Left lobe of liver (tissue), 2 donors: ENCODE results near the gene UBC. TPM values are rescaled to one million over a fixed set of nuclear protein-coding genes. Genes with fewer than 3 reads are reported as not detected.
A peak's percentile ranks its signal among the peaks of the same experiment; 100 is the strongest.
"Not testable (repeated sequence)": the region's sequence is repeated elsewhere in the genome, so short reads cannot be mapped to it uniquely, and the experiment has no call there.

Source experiments
- ATAC-seq: fragments of 200-7000 bp; cut with Tn5 transposase; one replicate; pipeline ENCODE4 v1.9.1; 2020; ENCODE audit warnings: mild to moderate bottlenecking, moderate library complexity
- DNase-seq: peaks from one replicate; pipeline ENCODE4 v3.0.0-alpha.2; 2020; ENCODE audit warnings: low spot score
- total RNA-seq: library from RNA; stranded (reverse); gene quantifications from one replicate; pipeline ENCODE4 v1.2.1, GENCODE V29; 2021
- donor health status: DM: no; HTN: no; CAD: no; lungs with moderate emphysema.
- donor health status: DM: no; HTN: yes; CAD: no.

Gene UBC
- total RNA-seq, 1 donor from 2014 or later, result 436 TPM

DNA sequence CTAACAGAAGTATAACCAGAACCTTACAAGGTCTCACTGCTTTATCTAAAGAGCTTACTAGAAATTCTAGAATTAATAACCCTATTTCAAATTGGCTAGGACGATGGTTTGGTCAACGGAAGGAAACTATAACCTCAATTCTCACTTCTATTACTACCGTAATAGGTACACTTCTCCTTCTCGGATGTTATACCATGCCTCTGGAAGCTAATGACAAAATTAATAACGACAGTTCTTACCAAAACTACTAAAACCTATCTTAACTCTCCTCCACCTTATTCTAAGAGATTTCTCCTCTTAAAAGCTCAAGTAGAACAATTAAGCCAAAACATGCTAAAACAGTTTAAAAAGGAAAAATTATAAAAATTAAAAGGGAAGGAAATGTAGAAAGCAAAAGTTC is 23.7 kb upstream of the UBC start:
- DNase-seq (no peak), ATAC-seq (no peak)

GRCh38 chr12:124931528-124931927 is 17.1 kb upstream of the UBC start:
- not testable (repeated sequence) for ATAC-seq, DNase-seq

DNA sequence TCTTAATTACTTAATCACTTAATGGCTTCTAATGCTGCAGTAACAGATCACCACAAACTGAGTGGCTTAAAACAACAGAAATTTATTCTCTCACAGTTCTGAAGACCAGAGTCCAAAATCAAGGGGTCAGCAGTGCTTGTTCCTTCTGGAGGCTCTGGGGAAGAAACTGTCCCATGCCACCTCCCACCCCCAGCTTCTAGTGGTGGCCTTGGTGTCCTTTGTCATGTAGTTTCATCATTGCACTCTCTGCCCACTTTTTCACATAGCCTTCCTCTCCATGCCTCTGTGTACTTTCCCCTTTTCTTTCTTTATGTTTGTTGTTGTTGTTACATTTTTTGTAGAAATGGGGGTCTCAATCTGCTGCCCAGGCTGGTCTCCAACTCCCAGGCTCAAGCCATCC is 16.1 kb upstream of the UBC start:
- ATAC-seq, result no peak
- DNase-seq, result no peak

DNA sequence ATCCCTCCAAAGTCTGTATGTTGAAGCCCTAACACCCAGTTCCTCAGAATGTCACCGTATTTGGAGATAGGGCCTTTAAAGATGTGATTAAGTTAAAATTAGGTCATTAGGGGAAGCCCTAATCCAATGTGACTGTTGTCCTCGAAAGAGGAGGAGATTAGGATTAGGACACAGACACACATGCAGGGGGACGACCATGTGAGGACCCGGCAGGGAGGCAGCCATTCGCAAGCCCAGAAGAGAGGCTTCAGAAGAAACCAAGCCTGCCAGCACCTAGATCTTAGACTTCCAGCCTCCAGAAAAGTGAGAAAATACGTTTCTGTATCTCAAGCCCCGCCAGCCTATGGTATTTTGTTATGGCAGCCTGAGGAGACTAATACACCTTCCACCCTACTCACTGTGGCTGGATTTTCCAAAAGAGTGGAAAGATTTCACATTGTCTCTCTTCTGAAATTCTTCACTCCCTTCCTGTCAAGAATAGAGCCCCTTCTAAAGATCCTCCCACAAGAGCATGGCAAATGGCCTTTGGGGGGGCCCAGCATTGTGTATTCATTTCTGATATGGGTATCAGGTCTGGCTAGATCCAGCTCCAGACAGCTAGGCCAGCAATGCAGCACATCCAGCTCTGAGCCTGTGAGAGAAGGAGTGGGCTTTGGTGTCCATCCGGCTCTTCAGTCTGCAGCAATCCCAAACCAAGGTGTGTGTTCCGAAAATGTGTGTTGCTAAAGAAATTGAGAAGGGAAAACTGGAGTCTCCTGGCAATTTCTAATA is 15.4 kb upstream of the UBC start:
- DNase-seq (no peak), ATAC-seq (no peak)

GRCh38 chr12:124928912-124929530 is 14.6 kb upstream of the UBC start:
- DNase-seq, result no peak
- ATAC-seq, result no peak

GRCh38 chr12:124928095-124928911 is 13.9 kb upstream of the UBC start:
- DNase-seq, result no peak
- peak; percentile 29 for ATAC-seq

- DNase-seq (peak; percentile 90), ATAC-seq (peak; percentile 87)
Observed at GRCh38 chr12:124927201-124928094, 13.0 kb upstream of the UBC start.

DNA sequence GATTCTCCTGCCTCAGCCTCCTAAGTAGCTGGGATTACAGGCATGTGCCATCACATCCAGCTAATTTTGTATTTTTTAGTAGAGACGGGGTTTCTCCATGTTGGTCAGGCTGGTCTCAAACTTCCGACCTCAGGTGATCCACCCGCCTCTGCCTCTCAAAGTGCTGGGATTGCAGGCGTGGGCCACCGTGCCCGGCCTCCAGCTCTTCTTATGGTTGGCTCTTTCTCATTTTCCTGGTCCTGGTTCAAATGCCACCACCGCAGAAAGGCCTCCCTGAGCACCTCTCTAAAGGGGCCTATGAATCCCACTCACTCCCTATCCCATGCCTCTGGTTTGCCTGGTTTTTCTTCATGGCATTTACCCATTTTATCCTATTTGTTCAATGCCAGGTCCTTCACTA is 11.3 kb upstream of the UBC start:
- ATAC-seq, DNase-seq: not testable (repeated sequence)

- ATAC-seq (no peak), DNase-seq (no peak)
Observed at GRCh38 chr12:124925117-124925516, 10.7 kb upstream of the UBC start.

DNA sequence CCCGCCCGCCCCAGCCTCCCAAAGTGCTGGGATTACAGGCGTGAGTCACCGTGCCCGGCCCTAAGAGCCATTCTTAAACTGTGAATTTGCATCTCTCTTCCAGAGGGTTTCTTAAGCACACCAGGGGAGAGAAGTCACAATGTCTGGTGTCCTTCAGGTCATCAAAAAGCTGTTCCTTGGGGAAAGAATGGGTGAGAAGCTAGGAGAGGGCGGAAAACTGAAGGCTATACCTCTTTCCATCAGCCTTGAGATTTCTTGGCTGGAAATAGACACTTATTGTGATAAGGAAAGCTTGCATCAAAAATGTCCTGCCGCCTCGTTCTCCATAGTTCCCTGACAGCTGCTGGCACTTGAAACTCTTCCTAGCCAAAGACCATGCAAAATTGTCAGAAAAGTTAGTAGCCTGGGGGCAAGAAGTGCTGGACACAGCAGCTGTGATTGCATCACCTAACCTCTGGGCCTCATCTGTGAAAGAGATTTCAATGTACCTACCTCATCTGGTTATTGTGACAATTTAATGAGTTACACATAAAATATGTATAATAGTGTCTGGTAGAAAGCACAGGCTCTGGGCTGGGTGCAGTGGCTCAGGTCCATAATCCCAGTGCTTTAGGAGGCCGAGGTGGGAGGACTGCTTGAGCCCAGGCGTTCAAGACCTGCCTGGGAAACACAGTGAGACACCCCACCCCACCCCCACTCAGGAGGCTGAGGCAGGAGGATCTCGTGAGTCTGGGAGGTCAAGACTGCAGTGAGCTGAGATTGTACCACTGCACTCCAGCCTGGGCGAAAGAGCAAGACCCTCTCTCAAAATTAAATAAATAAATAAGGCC is 9.7 kb upstream of the UBC start:
- ATAC-seq (no peak), DNase-seq (no peak)

DNA sequence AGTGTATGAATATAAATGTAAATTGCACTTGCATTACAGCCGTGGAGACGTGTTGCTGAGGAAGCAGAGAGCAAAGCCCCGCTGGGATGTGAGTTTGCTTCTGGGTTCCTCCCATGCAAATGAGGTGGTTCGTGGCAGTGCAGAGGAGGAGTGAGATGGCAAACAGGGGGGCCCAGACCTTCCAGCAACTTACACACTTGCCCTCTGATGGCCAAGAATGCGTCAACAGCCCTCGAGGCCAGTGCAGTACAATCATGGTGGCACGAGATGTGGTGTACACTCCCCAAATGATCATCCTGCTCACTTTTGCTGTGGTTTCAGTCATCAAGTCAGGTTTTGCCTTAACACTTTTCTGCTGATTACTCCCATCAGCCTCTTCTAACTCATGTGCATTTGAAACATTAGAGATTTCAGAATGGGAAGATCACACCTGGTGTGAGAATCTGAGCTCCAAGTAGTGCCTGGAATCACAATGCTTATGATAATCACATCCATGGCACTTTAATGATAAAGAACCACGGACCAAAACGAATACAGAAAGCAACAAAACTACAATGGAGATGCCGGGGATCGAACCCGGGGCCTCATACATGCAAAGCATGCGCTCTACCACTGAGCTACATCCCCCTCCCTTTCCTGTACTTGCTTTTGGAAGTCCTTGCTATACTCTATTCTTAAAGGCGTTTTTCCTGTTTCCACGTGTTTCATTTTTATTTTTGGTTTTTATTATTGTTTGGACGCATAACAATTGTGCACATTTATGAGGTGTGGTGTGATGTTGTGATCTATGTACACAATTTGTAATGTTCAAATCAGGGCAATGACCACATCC is 7.0 kb upstream of the UBC start:
- DNase-seq (no peak), ATAC-seq (peak; percentile 9)

- DNase-seq (no peak), ATAC-seq (no peak)
Observed at GRCh38 chr12:124920353-124920935, 6.0 kb upstream of the UBC start.

GRCh38 chr12:124919521-124920352 is 5.3 kb upstream of the UBC start:
- no peak for DNase-seq

GRCh38 chr12:124918622-124918988 is 4.2 kb upstream of the UBC start:
- DNase-seq, ATAC-seq: not testable (repeated sequence)

More at GRCh38 chr12:124919521-124920352, 5.3 kb upstream of the UBC start:
- ATAC-seq, result no peak

- ATAC-seq (no peak), DNase-seq (no peak)
Observed at GRCh38 chr12:124917841-124918621, 3.6 kb upstream of the UBC start.

DNA sequence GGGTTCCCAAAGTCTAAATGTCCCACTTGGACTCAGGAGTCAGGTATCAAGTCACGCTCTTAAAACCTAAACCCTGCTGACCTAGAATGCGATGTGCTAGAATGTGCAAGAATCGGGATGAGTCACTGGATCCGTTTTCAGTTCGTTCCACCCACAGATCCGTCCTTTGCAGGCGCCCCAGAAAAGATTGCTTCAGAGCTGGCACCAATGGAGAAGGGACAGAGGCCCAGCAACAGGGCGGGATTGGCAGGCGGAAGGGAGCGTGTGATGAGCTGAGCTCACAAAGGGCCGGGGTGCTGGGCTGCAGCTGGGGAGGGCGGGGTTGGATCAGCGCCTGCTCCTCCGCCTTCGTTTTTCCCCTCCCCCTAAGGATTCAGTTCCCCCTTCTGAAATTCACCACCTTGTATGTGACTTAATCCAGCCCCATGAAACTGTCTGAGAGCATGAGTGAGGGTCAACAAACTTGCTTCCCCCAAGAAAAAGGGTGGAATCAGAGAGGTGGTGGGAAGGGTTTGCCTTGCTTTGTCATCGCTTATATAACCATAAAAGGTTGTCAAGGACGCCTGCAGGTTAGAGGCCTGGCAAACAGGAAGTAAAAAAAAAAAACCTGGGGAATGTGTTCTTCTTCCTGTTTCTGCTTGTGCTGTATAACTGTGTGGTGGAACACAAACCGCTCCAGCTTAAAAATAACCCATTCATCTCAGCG is 2.8 kb upstream of the UBC start:
- ATAC-seq, result peak; percentile 66
- peak; percentile 98 for DNase-seq
